Amniotic epithelial cell (primary cell): ENCODE results near the gene SMOC2.

Source experiments
- DNase-seq: peaks from one replicate; pipeline ENCODE4 v3.0.0-alpha.2; 2010; ENCODE audit warnings: low read depth

SMOC2 gene, protein sequence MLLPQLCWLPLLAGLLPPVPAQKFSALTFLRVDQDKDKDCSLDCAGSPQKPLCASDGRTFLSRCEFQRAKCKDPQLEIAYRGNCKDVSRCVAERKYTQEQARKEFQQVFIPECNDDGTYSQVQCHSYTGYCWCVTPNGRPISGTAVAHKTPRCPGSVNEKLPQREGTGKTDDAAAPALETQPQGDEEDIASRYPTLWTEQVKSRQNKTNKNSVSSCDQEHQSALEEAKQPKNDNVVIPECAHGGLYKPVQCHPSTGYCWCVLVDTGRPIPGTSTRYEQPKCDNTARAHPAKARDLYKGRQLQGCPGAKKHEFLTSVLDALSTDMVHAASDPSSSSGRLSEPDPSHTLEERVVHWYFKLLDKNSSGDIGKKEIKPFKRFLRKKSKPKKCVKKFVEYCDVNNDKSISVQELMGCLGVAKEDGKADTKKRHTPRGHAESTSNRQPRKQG

DNA sequence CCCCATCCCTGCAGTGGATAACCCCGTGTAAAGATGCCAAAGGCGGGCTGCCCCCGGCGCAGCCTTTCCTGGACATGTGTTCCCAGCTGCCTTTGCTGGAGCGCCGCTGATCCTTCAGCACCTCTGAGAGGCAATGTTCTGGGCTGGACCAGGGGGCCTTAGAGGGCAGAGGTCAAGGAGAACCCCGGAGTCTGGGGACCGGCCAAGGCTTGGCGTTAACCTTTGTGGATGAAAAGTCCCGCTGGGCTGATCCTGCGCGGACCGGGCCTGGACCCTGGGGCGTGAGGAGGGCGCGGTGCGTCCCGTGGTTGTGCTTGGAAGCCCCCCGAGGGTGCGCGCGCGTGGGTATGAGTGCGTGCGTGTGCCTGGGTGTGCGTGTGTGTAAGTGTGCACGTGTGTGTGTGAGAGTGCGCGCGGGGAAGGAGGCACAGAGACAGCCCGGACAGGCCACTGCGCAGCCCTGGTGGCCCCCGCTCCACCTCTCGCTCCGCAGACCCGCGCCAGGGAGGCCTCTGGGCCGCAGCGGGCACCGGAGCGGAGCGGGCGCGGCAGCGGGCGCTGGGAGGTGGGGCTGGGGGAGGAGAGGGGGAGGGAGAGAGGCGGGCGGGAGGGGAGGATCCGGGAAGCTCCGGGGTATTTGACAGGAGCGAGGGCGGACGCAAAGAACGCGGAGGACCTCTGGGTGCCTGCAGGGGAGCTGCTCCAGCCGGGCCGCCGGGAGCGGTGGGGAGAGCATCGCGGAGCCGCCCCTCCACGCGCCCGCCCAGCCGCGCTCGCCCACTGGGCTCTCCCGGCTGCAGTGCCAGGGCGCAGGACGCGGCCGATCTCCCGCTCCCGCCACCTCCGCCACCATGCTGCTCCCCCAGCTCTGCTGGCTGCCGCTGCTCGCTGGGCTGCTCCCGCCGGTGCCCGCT is at the start of gene SMOC2:
TSS of gene SMOC2 (plus strand) at position 665 of the 914 bp plus-strand sequence. CDS start at position 852, 187 bp downstream.
- no peak for DNase-seq

DNA sequence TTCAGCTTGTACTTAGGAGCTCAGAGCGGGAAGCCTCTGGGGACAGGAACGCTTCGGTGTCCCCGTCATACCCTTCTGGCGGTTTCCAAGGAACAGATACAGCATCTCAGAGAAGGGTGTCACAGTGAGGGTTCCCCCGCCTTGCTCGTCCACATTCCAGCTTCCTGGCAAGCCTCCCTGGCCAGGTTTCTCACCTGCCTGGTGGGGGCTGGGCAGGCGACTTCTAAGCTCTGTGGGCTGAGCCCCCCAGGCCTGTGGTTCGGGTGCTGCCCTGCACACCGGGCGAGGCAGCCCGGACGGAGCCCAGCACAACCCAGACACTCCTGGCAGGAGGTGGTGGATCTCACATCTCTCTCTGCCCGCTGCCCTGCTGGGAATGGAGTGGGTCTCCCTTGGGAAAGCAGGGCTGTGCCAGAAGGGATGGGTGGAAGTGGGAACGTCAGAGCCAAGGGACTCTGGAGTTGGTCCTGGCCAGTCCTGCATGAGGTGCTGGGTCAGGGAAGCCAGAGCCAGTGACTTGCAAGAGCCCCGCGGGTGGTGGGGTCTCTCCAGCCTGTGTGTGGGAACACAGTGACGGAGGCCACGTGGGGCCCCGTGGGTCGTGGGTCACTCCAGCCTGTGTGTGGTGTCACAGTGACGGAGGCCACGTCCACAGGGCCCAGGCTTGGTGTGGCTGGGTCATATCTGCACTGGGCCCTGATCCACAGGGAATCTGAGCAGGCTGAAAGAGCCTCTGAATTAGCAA is 47.7 kb upstream of the SMOC2 start:
- DNase-seq, result no peak

DNA sequence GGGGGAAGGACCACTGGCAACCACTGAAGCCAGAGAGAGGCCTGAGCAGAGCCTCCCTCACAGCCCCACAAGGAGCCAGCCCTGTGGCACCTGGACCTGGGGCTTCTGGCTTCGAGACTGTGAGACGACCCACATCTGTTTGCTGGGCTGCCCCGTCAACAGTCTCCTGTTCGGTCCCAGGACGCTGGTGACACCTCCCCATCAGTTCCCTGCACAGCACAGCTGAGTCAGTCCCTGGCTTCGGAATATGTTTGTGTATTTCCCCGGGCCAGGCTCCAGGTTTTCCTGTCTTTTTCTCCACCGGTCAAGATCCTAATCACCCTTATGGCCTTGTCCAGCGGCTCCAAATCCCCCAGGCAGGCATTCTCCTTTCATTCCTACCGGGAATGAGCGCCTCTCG is 46.4 kb upstream of the SMOC2 start:
- no peak for DNase-seq

DNA sequence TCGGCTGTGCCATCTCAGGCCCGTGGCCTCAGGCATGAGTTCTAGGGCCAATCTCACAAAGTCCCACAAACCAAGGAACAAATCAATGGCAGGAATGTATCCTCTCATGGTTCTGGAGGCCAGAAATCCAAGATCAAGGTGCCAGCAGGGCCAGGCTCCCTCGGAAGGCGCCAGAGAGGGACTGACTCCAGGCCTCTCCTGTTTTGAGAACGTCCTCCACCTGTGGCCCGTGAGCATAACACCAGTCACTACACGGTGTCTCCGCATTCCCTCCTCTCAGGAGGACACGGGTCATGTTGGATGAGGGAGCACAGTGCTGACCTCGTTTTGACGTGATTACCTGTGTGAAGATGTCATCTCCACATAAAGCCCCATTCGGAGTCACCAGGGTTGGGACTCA is 45.0 kb upstream of the SMOC2 start:
- no peak for DNase-seq

DNA sequence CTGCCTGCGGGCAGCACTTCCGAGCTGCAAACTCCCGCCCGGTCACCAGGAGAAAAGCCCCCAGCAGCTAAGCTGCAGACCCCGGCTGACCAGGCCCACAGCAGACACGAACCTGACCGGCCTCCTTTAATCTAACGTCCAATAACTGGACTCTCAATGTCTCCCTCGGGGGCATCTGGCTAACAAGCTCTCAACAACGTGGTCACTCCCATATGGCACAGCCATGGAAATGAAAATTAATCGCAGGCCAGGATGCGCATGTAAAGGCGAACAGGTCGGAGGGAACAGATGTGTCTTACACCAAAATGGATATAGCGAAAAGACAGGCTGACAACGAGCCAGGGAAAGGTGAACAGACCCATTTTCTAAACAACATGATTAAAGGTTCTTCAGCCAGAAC is 44.4 kb upstream of the SMOC2 start:
- DNase-seq, result no peak

DNA sequence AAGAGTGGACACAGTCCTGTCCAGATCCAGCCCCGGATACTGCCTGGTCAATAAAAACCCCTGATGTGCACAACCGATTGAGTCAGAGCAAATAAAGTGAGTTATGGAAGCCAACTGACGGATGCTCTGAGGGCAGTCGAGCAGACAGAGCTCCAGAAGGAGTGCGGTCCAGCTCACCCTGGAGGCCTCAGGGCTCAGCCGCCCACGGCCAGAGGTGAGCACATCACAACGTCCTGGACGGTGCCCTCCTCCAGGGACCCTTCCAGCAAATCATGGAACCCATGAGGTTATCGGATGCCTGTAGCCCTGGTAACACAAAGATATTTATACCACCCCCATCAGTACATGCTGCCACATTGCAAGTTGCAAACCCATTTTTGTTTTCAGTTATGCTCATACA is 44.0 kb upstream of the SMOC2 start:
- DNase-seq, result no peak

DNA sequence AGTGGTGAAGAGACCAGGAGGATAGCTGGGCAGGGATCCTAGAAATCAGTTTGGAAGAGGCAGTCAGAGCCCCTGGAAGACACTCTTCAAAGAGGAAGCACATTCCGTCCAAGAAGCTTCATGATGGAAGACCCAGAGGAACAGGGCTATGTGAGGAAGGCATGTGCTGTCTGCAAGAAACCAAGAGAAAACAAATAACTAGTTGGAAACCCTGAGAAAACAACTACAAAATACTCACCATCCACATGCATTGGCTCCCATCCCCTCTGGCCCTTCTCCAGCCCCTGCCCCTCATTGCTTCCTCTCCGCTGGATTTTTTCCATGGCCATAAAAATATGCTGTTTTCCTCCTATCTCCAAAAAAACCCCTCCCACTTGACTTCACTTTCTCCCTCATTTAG is 40.9 kb upstream of the SMOC2 start:
- no peak for DNase-seq

DNA sequence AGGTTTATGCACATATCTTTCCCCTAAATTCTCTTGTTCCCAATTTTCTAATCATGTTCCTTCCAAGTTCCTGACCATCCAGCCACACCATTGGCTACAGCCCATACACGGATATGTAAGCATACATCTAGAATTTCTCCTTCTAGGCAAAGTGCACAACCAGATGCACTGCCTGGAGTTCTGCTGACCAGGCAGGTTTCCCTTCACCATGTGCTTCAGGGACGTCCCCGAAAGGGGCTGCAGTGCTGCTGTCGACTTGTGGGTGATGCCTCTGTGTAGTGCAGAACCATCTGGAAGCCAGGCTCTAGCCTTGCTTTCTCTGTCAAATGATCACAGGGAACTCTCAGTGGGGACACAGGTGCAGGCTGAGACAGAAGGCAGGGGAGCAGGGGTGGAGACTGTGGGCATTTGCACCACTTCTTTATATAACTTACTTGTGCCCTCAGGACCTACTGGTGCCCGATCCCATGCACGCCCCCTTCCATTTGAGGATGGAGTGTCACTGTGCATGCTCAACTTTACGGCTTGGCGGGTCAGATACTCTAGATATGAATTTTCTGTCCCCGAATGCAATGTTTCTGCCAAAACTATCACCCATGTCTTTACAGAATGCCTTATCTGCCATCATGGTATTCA is 37.5 kb upstream of the SMOC2 start:
- DNase-seq, result no peak

DNA sequence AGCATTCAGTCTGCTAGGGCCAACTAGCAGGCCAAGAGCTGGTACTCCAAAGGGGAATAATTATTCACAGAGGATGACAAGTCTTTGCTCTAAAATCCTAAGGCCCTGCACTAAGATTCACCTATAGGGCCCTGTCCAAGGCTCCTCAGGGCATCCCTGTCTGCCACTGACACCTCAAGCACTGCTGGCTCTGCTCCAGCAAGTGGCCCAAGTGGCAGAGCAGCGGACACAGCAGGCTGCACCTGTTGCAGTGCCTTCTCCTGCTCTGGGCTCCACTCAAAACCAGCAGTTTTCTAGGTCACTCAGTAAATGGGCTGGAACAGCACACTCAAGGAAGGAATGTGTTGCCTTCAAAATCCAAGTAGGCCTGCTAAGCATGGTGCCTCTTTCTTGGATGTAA is 36.4 kb upstream of the SMOC2 start:
- no peak for DNase-seq

DNA sequence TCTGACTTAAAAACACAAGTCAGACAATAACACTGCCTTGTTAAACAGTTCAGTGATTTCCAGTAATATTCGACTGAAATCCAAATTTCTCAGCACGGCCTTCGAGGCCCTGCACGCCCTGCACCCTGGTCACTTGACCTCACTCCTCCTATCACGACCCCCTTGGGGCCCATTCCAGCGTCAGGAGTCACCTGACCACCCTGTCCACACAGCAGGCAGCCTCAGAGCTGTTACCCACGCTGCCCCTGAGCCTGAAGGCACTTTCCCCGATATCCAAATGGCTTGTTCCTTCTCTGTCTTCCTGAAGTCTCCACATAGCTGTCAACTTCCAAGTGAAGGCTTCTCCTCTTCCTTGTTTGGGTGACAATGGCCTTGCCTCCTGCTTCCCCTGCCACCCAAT is 33.1 kb upstream of the SMOC2 start:
- DNase-seq, result no peak

DNA sequence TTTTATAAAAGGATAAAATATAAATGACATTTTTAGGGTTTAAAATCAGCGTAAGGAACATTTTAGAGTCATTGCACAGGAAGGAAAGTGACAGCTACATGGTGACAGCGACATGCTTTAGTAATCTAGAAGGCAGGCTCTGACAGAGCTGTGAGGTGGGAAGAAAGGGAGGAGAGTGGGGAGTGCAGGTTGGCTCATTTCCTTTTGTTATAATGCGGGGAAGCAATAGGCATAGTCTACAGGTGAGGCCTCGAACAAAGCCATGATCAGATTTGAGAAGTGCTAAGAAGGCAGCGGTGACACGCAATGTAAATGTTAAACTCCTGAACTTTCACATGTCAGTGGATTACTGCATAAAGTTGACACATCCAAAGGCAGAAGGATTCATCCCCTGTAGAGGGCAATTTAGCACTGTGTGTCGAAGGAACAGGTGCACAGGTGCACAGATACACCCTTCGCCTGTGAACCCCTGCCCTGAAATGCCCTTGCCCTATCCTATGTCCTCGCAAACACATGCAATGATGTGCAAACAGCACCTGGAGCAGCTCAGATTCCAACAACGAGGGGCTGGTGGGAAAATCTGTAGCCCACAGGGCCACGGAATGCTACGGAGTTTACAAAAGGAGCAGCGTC is 32.4 kb upstream of the SMOC2 start:
- DNase-seq, result no peak

DNA sequence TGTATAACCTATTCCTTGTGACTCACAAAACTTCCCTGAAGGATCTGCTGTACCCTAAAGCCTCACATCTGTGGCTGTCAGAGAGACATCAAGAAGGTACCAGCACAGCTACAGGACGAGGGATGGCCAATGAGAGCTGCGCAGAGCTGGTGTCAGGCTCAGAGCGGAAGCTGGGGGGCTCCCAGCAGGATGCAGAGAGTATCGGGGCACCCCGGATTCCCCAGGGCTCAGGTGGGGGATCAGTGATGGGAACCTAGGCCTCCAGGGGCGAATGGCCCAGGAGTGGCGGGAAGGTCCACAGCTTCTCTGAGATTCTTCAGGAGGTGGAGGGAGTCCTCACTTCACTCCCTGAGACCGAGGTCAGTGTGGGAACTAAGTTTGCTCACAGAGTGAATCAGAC is 30.9 kb upstream of the SMOC2 start:
- DNase-seq, result no peak

DNA sequence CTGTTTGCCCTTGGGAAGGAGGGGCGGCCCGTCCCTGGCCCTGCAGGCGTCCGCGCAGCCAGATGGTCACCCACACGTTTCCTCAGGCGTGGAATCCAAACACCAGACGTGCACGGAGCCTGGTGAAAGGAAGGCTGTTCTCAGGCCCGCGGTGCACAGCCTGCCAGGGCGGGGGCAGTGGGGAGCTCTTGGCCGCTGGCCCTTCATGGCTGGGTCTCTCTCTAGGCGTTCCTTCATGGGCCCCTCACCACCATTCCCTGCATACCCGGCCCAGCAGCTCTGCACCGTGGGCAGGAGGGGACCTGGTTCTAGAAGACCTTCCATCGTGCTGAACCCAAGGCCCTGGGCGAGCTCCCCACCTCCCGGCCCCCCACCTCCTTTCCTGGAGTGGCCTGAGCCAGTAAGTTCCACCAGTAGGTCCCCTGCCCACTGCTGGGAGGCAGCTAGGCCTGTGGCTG is 30.4 kb upstream of the SMOC2 start:
- no peak for DNase-seq

DNA sequence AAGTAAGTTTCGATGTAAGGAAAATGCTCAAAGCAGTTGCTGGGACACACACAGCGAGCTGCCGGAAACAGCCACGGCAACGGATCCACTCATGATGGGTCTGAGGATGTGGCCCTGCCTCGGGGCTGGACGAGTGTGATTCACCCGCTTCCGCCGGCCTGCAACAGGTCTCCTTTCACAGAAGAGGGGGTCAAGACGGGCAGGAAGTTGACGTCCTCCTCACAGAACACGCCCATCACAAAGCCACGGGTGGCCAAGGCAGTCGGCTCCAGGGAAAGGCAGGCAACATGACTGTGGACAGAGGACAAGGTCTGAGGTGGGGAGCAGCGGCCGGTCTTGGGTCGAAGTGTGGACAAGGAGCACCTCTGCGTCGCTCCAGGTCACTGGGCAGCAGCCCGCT is 29.9 kb upstream of the SMOC2 start:
- DNase-seq, result no peak

DNA sequence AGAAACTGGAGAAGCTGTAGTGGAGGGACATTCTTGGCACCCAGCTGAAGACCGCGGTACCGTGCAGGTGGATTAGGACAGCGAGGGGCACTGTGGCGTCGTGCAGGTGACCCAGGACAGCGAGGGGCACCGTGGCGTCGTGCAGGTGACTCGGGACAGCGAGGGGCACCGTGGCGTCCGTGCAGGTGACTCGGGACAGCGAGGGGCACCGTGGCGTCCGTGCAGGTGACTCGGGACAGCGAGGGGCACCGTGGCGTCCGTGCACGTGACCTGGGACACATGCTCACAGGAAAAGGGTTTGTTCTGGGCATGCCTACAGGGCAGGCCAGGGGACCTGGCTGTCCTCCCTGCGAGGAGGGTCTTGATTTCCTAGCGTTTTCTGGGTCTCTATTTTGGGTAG is 29.2 kb upstream of the SMOC2 start:
- DNase-seq, result no peak

DNA sequence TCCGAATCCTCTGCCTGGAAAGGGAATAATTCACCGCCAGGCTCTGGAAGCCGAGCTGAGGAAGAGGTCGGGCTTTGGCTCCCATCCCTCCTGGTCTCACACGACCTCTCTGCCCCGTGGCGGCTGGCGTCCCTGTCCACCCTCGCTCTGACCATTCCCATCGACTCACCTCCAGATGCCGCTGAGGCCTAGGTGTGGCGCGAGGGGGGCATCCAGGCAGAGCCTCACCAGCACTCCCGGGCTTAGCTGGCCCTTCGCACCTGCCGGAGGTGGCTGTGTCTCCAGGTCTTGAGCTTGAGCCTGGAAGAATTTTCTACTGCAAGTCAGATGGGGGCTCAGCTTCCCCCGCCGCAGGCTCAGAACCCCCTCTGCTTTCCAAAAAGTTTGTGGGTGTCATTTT is 28.5 kb upstream of the SMOC2 start:
- no peak for DNase-seq

DNA sequence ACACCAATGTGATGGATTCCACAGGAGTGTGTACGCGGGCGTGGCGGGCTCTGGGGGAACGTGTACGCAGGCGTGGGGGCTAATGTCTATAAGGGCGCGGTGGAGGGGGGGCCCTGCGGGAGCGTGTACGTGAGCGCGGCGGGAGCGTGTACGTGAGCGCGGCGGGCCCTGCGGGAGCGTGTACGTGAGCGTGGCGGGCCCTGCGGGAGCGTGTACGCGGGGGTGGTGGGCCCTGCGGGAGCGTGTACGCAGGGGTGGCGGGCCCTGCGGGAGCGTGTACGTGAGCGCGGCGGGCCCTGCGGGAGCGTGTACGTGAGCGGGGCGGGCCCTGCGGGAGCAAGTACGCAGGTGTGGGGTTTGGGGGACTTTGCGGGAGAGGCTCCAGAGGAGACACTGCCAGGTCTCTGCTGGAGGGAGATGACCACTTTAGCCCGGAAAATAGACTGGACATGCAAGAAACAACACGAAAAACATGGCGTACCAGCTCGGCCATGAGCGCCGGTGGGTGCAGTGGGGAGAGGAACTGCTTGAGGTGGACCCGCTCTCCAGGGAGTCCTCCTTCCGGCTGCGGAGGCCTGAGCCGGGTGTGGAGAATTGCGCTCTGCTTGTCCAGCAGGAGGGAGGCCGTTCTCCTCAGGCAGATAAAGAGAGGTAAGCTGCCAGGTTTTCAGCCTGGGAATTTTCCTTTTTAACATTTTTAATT is 27.8 kb upstream of the SMOC2 start:
- DNase-seq, result no peak

DNA sequence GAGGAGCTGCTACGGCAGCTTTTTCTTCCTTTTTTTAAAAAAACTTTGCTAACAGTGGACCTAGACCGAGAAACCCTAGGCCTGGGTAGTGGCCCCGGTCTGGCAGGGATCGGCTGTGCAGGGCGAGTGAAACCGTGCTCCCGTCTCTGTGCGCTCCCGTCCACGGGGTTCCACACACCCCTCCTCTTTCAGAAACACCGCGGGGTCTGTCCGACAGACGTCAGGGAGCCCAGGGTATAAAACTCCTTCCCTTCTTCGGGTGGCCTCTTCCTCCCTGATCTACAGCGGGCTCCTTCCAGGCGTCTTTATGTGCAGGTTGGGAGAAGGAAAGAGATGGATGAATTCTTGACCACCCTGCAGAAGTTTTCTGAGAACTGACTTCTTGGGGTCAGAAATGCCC is 27.1 kb upstream of the SMOC2 start:
- DNase-seq, result no peak

DNA sequence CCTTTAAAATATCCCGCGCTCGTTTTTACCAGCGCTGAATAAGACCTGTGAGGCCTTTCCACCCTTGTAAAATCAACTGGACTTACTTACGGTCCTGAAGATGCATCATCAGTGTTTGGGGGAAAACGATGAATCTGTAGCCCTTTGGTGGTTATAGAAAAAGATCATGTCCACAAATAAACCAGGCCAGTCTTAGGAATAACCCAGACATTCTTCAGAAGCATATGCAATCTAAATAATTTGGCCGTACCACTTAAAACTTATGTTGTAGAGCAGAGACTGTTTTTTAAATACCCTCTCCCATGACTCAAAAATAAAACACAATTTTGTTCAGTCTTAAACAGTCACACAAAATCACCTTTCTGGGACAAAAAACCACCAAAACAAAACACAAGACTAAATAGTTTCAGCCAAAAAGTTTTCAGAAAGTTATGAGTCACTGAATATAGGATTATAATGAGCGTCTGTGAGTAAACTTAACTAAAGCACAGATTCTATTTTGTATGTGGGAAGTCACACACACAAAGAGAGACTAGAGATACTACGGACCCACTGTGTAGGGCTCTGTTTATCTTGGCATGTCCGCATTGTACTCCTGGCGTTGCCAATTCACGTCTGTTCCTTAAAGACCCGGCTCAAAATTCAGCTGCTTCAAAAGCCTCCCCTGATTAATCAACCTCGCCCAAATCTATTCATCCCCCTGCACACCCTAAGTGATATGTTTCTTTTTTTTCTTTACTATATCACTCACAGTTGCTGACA is 26.5 kb upstream of the SMOC2 start:
- DNase-seq, result no peak
